HG03066 (cell line): ENCODE measurements around the gene IFFO2.
"Not testable (repeated sequence)": the region's sequence is repeated elsewhere in the genome, so short reads cannot be mapped to it uniquely, and the experiment has no call there.

ENCODE experiments used
- ATAC-seq: cut with Tn5 transposase; IDR thresholded peaks from one replicate; pipeline ENCODE4 v1.9.1; 2021; ENCODE audit warnings: low read depth; ENCODE audit not compliant: unreplicated experiment

IFFO2 gene

DNA sequence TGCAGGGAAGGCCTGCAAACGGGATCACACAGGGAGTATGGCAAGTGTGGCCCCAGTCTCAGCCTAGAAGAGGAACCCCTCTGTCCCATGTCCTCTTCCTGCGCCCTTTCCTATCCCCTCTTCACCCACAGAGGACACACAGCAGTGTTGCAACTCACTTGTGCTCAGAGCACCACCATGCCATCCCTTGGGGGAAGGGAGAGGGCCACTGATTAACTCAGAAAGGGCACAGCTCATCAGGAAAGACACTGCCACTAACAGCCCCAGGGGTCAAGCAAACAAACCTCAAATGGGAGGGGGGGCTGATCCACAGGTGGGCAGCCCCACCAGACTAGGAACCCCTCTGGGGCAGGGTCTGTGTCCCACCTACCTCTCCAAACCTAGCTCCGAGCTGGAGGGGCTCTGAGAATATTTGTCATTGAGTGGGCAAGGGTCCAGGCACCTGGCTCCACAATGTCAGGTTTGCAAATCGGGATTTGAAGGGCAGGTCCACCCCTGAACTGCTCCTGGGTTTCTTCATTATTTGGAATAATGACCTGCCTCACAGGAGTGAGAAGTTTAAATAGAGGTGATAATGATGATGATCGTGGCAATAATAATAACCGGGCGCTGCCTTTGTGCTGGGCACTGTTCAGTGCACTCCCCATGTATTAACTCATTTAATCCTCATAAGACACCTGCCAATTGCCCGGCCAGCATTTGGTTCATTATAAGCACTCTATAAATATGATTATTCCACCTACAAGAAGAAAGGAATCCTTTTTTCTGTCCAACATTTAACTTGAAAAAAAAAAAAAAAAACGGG, 55.1 kb downstream of the IFFO2 start:
- no peak for ATAC-seq

DNA sequence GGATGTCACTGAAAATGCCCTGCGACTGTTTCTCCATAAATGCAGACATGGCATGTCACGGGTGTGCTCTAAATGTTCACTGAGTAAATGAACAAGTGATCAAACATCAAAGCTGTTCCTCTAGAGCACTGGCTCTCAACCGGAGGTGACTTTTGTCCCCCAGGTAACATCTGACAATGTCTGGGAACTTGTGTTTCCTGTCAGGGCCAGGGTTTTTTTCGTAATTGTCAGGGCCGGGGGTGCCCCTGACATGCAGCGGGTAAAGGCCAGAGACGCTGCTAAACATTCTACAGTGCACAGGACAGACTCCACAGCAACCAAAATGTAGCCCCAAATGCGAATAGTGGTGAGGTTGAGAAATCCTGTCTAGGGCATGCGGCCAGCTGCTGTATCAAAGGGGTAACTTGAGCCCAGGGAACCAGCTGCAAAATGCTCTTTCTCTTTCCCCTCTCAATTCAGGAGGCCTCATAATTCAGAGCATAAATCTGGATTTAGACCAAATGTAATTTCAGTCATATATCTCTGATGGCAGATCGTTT, 56.1 kb downstream of the IFFO2 start:
- ATAC-seq = no peak

DNA sequence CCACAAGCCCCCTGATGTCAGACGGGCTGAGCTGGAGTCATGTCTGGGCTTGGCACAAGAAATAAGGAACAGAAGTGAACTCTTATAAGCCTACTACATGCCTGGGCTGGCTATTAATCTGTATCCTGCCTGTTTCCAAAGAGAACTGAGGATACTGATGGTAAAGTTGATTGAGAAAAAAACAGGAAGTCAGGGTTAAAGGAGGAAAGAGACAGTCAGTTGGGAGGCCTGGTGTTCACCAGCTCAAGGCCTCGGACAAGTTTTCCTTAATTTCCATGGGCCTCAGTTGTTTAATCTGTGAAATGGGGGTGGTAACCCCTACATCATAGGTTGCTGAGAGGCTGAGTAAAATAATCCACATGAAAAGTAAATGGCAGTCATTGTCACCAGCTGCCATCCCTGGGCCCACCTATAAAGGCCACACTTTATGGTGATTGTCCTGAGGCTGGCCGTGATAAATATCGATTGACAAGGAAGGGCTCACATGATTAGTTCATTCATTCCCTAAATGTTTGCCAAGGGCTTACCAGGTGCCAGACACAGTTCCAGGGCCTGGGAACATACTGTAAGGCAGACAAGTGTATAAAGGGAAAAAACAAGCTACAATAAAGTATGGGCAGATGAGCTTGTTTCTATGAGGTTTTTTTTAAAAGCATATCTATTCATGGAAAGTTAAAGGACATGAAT, 57.0 kb downstream of the IFFO2 start:
- no peak for ATAC-seq

DNA sequence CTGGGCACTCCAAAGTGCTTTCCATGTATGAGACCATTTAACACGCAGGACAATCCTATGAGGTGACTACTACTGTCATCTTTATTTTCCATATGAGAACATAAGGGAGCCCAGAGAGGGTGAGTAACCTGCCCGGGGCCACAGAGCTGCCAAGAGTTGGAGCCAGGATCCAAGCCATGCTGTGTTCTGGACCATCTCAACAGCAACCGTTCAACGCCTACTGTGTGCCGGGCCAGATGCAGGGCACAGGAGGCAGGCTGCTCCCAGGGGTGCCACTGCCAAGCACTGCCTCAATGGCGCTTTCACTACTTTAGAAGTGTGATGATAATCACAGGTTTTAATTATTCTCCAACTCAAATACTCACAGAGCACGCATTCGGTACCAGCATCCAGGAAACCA, 57.9 kb downstream of the IFFO2 start:
- ATAC-seq = no peak

DNA sequence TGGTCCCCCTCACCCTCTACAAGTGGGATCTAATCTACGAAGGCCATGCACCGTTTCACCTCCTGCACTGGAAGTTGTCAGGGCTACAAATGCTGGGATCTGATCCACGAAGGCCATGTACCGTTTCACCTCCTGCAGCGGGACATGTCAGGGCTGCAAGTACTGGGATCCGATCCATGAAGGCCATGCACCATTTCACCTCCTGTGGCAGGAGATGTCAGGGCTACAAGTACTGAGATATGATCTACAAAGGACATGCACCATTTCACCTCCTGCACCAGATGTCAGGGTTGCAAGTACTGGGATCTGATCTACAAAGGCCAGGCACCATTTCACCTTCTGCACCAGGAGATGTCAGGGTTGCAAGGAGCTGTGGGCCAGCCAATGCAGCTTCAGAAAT, 61.2 kb downstream of the IFFO2 start:
- ATAC-seq = no peak

DNA sequence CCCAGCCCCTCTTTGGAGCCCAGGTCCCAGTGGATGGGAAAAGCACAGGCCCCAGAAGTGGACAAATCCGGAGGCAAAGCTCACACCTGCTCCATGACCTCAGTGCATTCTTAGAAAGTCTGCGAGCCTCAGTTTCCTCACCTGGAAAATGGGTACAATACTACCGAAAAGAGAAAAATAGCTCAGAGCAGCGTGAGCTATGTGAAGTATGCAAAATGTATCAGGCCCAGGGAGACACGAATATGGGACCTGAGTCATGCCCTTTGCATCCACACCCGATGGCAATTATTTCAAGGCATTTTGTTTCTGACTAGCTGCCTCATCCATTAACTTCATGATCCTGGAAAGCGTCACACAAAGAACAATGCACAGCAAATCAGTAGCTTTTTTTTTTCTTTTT, 63.4 kb downstream of the IFFO2 start:
- ATAC-seq = no peak

DNA sequence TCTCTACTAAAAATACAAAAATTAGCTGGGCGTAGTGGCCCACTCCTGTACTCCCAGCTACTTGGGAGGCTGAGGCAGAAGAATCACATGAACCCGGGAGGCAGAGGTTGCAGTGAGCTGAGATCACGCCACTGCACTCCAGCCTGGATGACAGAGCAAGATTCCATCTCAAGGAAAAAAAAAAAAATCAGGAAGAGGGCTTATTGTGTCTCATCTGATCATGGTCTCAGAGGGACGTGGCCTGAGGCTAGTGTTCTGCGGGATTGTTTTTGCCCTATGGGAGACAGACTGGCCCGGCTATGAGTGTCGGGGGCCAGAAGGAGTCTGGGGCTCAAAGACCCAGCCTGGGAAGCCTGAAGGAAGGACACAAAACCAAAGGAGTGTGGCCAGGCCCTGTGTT, 64.6 kb downstream of the IFFO2 start:
- ATAC-seq = not testable (repeated sequence)

DNA sequence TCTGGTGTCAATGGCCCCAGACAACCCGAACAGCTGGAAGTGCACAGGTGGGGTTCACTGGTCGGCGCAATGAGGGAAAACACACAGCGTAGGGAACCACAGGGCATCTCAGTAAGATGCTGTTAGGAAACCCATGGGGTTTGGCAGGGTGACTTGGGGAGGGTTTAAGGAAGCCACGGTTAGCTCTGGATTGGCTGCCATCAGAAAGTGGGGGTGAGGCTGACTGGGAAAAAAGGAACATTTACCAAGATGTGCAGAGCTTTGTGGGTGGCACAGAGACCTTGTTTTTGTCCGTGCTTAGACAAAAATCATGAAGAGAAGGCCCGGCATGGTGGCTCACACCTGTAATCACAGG, 65.1 kb downstream of the IFFO2 start:
- no peak for ATAC-seq

DNA sequence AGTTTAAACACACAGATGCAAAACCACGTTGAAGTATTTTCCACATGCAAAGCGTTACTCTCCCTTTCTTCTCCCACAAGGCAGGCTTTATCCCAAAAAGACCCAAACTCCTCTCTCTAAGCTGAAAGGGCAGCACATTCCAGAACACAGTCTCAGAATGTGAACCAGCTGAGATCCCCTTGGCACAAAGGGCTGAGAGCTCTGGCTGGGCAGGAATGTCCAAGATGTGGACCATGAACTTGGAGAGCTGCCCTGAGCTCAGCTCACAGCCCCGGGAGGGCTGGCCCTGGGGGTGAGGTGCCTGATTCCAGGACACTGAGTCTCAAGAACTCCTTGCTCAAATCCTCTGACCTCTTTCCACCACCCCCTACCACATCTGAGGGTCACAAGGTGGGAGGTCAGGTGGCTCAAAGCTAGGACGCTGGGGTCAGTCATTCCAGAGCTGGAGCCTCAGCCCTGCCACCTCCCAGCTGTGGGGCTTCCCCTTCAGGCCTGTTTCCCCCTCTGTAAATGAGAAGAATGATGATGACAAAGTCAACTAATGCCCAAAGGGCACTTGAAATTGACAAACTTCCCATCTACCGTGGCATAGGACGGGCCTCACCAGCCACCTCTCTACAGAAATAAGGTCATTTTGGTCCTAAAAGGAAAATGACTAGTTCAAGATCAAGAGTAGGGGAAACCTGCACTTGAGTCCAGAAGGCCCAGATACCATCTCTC, 65.6 kb downstream of the IFFO2 start:
- ATAC-seq = no peak

DNA sequence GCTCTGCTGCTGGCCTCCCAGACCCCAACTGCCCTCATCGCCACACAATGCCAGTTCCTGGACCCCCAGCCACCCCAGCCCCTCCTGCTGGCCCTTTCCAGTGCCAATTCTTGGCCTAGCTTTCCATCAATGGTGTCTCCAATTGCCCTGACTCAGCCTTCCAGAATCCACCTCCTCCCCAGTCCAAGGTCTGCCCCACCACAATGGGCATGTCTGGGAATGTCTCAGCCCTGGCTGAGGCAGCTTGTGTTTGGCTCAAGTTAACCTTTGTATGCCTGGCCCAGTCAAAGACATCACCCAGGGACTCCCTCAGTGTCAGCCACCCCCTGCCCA, 70.5 kb downstream of the IFFO2 start:
- ATAC-seq = no peak

DNA sequence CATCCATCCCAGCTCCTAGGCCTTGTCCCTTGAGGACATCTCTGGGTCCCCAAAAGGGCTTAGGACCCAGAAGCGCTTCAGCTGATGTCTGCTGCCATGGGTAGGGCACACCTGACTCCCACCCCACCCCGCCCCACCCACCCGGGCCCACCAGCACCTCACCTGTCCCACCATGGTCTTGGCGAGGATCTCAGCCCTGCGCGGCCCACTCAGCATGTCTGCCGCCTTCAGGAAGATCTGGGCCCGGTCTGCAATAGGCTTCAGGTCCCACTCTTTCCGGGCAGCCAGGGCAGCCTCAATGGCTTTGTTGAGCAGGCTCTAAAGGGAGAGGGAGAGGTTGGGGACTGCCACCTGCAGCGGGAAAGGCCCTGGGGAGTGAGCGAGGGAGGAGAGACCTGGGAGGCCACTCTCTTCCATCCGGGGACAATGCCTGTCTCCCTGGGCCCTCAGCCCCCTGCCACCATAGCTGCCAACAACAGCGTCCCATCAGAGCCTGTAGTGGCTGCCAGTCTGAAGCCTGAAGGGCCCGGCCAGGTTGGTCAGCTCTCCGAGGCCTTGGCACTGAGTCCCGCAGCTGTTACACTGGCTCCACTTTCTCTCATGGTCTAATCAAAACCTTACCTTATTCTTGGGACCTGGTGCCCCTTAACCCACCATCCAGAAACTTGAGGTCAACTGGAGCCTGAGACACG, 71.0 kb downstream of the IFFO2 start:
- no peak for ATAC-seq

DNA sequence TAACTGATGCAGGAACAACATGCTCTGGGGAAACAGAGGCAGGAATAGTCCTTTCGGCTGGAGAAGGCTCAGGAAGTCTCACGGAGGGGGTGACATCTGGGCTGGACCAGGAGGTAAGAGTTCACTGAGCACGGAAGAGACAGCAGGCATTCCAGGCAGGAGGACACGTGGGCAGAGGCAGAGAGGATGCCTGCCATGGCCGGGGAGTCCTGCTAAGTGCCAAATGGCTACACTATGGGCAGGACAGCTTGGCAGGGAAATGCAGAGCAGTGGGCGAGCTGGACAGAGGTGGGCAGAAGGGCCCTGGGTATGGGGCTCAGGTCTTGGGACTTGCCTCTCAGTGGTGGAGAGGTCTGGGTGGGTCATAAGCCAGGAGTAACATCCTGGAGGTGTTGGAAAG, 71.7 kb downstream of the IFFO2 start:
- ATAC-seq = no peak

DNA sequence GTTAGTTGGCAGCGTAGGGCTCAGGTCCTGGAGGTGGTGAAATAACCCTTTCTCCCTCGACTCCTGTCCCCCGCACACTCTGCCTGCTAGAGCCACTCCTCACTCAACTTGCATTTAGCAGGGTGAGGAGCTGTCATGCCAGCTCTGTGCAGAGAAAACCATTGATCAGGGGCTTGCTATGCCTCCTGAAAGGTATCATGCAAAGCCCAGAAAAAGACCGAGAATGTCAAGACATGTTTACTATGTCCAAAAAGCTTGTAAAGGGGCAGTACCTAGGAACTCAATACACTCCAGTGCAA, 72.1 kb downstream of the IFFO2 start:
- ATAC-seq = no peak

DNA sequence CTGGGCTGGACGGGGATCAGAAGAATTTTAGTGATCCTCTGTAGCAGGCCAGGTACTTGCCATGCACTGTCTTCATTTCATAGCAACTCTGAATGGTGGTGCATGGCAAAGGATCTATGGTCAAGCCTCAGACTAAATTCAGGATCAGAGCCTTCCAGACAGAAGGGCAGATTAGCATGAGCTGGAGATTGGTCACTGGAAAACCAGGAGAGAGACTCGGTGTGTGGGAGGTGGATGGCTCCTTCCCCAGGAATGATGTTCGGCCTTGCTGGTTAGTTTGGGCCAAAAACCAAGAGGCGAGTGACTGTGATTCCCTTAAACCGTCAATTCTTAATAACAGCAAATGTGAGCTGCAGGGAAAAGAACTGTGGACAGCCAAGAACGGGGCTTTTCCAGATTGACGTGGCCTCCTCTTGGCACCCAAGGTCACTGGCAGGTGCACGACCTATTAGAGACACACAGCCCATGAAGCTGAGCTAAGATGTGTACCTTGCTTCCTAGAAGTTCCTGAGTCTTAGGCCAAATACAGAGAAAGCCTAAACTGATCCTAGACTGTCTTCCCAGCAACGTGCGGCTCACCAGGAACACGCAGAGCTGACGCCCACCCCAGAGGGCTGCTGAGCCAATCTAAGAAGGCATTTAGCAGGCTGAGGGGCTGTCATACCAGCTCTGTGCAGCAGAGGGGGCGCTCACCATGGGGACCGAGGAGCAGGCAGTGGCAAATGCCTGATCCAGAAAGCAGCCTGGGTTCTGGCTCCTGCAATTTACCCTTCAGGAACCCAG, 72.6 kb downstream of the IFFO2 start:
- no peak for ATAC-seq

DNA sequence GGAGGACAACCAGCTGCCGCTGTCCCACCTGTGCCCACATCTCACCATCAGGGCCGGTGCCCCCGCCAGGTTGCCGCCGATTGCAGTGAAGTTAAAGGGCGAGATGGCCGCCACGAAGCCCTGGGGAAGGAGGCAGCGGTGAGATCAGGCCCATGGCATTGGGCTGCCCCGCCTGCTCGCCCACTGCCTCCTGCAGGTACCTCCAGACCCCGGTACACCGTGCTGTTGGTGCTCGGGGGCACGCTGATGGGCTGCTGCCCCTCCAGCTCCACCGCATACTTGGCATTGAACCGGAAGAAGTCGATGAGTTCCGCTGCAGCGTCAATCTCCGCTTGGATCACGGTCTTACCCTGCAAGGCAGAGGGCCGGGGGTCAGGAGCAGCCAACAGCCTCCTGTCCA, 73.4 kb downstream of the IFFO2 start:
- no peak for ATAC-seq

DNA sequence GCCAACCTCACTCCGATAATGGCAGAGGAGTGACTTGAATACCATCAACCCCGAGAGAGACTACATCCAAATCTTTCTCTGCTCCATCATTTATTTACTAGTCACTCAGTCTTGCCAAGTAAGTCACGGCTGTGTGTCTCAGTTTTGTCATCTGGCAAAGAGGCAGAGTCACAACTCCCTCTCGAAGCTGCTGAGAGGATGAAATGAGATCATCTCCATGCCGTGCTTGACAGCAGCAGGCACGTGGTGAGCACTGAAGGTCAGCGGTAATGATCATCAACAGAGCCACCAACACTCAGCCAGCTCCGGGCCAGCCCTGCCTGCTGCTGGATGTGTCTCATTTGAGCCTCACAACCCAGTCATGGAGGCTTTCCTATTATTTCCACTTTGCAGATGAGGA, 74.0 kb downstream of the IFFO2 start:
- ATAC-seq = no peak

DNA sequence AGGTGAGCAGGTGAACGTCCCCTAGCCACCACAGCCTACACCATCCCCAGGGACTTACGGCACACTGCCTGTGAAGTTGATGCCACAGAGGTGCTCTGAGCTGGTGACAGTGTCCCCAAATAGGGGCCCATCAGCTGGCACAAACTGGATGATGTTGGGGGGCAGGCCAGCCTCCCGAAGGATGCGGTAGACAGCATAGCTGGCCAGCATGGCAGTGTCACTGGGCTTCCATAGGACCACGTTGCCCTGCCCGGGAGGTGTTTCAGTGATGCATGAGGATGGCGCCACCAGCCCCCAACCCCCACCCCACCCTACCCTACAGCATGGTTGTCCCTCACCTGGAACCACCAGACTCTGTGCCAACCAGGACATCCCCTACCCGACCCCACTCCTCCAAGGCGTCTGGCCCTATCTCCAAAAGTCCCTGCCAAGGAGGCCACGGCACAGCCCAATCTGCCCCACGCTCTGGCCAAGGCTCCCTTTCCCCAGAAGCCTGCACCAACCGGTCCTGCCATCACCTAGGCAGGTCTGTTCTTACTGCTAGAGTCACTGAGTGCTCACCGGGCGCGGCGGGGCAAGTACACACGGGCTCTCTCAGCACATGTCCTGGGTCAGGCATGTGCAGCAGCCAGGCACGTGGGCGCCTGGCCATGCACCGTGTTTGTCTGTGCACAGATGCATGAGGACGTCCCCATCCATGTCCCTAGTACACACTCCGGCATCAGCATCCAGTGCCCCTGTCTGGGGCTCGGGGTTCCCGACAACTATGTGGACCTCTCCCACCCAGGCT, 74.6 kb downstream of the IFFO2 start:
- no peak for ATAC-seq

DNA sequence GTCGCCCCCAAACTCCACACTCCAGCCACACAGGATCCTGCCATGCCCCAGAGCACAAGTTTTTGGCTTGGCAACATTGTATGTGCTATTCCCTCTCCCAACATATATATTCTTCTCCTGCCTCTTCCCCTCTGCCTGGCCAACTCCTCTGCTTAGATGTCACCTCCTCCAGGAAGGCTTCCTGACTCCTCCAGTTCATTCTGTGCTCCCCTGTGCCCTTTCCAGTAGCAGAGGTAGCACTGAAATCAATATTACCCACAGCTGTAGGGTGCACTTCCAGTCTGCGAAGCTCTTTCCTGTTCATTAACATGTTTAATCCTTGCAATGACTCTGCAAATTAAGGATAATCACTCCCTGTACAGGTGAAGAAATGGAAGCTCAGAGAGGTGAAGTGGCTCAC, 75.3 kb downstream of the IFFO2 start:
- no peak for ATAC-seq

DNA sequence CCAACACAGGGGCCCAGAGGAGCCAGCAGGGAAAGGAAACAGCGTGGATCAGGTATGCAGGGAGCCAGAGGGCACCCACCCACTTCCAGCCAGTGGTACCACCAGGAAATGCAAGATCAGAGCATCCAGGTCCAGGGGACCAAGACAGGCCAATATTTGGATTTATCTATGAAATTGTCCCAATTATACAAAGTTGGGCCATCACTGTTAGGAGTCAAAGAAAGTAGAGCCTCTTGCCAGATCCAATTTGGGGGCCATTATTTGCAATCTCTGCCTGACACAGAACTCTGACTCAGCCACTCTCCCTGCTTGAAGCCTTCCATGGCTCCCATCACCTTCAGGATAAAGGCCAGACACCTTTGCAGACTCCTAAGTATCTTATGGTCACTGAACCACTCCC, 75.9 kb downstream of the IFFO2 start:
- ATAC-seq = no peak
